CD14-positive monocyte (primary cell): ENCODE measurements around the gene AHSP. TPM values are rescaled to one million over a fixed set of nuclear protein-coding genes. Genes with fewer than 3 reads are reported as not detected.

Experiments
- DNase-seq, 3 donors: peaks; one replicate each; pipeline ENCODE4 v3.0.0-alpha.2; 2011 to 2022
- H2AFZ ChIP-seq: 2 replicates; pipeline ENCODE4 v1.6.0; 2012; ENCODE audit warnings: mild to moderate bottlenecking, low read depth, low read length, inconsistent platforms; ENCODE audit not compliant: insufficient read depth, poor library complexity, severe bottlenecking
- H3K27ac ChIP-seq, 2 donors: 1 replicate in 1 of 2; 2 replicates in 1 of 2; pipeline ENCODE4 v1.5.1; 2012 to 2013; ENCODE audit warnings: low read length in 2 of 2, control low read depth in 1 of 2, inconsistent platforms in 1 of 2, low read depth in 1 of 2, mild to moderate bottlenecking in 1 of 2
- H3K27me3 ChIP-seq, 2 donors: one replicate each; pipeline versions ENCODE4 v1.6.0 to v1.6.1; 2011 to 2013; ENCODE audit warnings: low read length in 2 of 2; ENCODE audit not compliant: control insufficient read depth in 2 of 2, insufficient read depth in 2 of 2
- H3K36me3 ChIP-seq, 2 donors: replicated peaks in 1 of 2; 1 replicate in 1 of 2; 2 replicates in 1 of 2; pipeline versions ENCODE4 v1.5.1 to v1.6.1; 2012 to 2013; ENCODE audit warnings: low read length in 2 of 2, control low read depth in 1 of 2, inconsistent platforms in 1 of 2, mild to moderate bottlenecking in 1 of 2; ENCODE audit not compliant: insufficient read depth in 2 of 2, control insufficient read depth in 1 of 2
- H3K4me1 ChIP-seq, 2 donors: 1 replicate in 1 of 2; 2 replicates in 1 of 2; pipeline versions ENCODE4 v1.5.1 to v1.6.1; 2012 to 2013; ENCODE audit warnings: low read length in 2 of 2, control low read depth in 1 of 2, inconsistent platforms in 1 of 2, mild to moderate bottlenecking in 1 of 2, moderate library complexity in 1 of 2; ENCODE audit not compliant: insufficient read depth in 2 of 2, control insufficient read depth in 1 of 2
- H3K4me2 ChIP-seq: replicated peaks from 2 replicates; pipeline ENCODE3; 2012; ENCODE audit warnings: low read length, moderate library complexity, mild to moderate bottlenecking; ENCODE audit not compliant: poor library complexity, severe bottlenecking; ENCODE audit errors: extremely low read depth
- H3K4me3 ChIP-seq, 3 experiments: fragments of 200-600 bp in 1 of 3; sonication (generic) in 1 of 3; replicated peaks in 1 of 3; 1 replicate in 2 of 3; 2 replicates in 1 of 3; pipeline ENCODE4 v1.5.1; 2011 to 2013; ENCODE audit warnings: low read length in 3 of 3, mild to moderate bottlenecking in 3 of 3, control low read depth in 2 of 3, low read depth in 2 of 3, inconsistent platforms in 1 of 3, moderate library complexity in 1 of 3
- H3K79me2 ChIP-seq: 2 replicates; pipeline ENCODE4 v1.6.0; 2012; ENCODE audit warnings: mild to moderate bottlenecking, control low read depth, inconsistent platforms, low read length, moderate library complexity; ENCODE audit not compliant: insufficient read depth
- H3K9ac ChIP-seq: 2 replicates; pipeline ENCODE4 v1.6.0; 2017; ENCODE audit warnings: low read length, mild to moderate bottlenecking; ENCODE audit not compliant: insufficient read depth, poor library complexity, severe bottlenecking
- H3K9me3 ChIP-seq, 2 donors: replicated peaks in 1 of 2; 1 replicate in 1 of 2; 2 replicates in 1 of 2; pipeline versions ENCODE4 v1.5.1 to v1.6.1; 2012 to 2013; ENCODE audit warnings: low read length in 2 of 2, control low read depth in 1 of 2; ENCODE audit not compliant: control insufficient read depth in 1 of 2, insufficient read depth in 1 of 2
- H4K20me1 ChIP-seq: 2 replicates; pipeline ENCODE4 v1.6.0; 2012; ENCODE audit warnings: mild to moderate bottlenecking, low read length, control low read depth, moderate library complexity; ENCODE audit not compliant: insufficient read depth
- H3K27ac Mint-ChIP-seq, 7 donors: one replicate each; pipeline ENCODE4 v1.8.0; 2020; ENCODE audit warnings: mild to moderate bottlenecking in 7 of 7, mixed read lengths in 7 of 7, moderate library complexity in 6 of 7, inconsistent platforms in 2 of 7
- H3K27me3 Mint-ChIP-seq, 3 donors: one replicate each; pipeline ENCODE4 v1.8.0; 2021 to 2022; ENCODE audit warnings: low read depth in 3 of 3, mild to moderate bottlenecking in 3 of 3, mixed read lengths in 3 of 3, moderate library complexity in 3 of 3, inconsistent platforms in 1 of 3
- H3K36me3 Mint-ChIP-seq, 2 donors: one replicate each; pipeline ENCODE4 v1.8.0; 2020; ENCODE audit warnings: mixed read lengths in 2 of 2, inconsistent platforms in 1 of 2, mild to moderate bottlenecking in 1 of 2
- H3K4me1 Mint-ChIP-seq: one replicate; pipeline ENCODE4 v1.8.0; 2020; ENCODE audit warnings: mild to moderate bottlenecking, mixed read lengths
- H3K4me3 Mint-ChIP-seq, 2 donors: one replicate each; pipeline ENCODE4 v1.8.0; 2020; ENCODE audit warnings: mild to moderate bottlenecking in 2 of 2, mixed read lengths in 2 of 2, moderate library complexity in 1 of 2
- H3K9me3 Mint-ChIP-seq, 7 donors: one replicate each; pipeline ENCODE4 v1.8.0; 2020 to 2022; ENCODE audit warnings: mixed read lengths in 7 of 7, mild to moderate bottlenecking in 6 of 7, moderate library complexity in 6 of 7, inconsistent platforms in 2 of 7
- CTCF ChIP-seq: fragments of 200-600 bp; IDR thresholded peaks from one replicate; pipeline ENCODE4 v1.8.0; 2022; ENCODE audit warnings: antibody characterized with exemption, mild to moderate bottlenecking
- WGBS: methylation state at CpG from one replicate; pipeline ENCODE4 v1.1.5; 2013; ENCODE audit warnings: missing lambda C conversion rate; ENCODE audit not compliant: insufficient coverage; 5-methylcytosine and 5-hydroxymethylcytosine counted together
- intact Hi-C, 2 donors: fragments of 100-400 bp; cut with micrococcal nuclease; formaldehyde crosslinking; loops; one replicate each; pipeline versions ENCODE4 v1.15.0 to v1.15.1; 2023
- polyA plus RNA-seq, 3 donors: library from polyadenylated mRNA; depleted of rRNA in 1 of 3; unstranded in 2 of 3; stranded (reverse) in 1 of 3; fragments of 300-500 nt in 2 of 3; fragments of >200 nt in 1 of 3; fragmentation: Illumina TruSeq in 2 of 3; gene quantifications; 1 replicate in 2 of 3; 2 replicates in 1 of 3; pipeline ENCODE4 v1.2.3, GENCODE V29; 2012 to 2021

Gene AHSP
- polyA plus RNA-seq, 3 donors: 0.84 TPM; not detected in 2

DNA sequence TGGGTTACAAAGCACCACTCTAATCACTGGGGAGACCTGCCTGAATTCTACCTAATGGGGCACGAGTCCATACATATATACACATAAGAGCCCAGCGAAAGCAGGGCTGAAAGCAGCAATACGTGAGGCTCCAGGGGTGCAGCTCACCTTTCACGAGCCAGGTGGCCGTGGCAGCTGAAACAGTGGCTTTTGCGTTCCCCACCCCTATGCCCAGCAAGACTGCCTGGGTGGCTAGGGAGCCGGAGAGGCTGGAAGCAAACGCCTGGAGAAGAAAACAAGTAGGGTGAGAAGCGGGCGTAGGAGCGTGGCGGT is 20.1 kb upstream of the AHSP start:
- H3K9me3 Mint-ChIP-seq: peaks cover 0 to 3% (median 0%) of the 10 kb centered on the region in 7 donors
- intact Hi-C loops: no loop called here
- H3K4me1 Mint-ChIP-seq: peaks cover 45% of the 10 kb centered on the region
- Histone ChIP-seq H3K79me2 (peaks cover 18% of the 10 kb centered on the region), H3K4me2 (peak overlapping the region; percentile 91), H3K27me3 (no peaks in the 10 kb centered on the region), H3K9me3 (no peaks in the 10 kb centered on the region), H3K9ac (peak overlapping the region; percentile 95), H3K27ac (peak overlapping the region; percentile 81 to 94), H2AFZ (peak overlapping the region; percentile 97), H3K4me3 (peak overlapping the region; percentile 67 to 98 (median 96)), H3K36me3 (no peaks in the 10 kb centered on the region), H3K4me1 (peaks cover 32 to 39% of the 10 kb centered on the region in 2 donors), H4K20me1 (no peaks in the 10 kb centered on the region)
- H3K27me3 Mint-ChIP-seq: no peaks in the 10 kb centered on the region
- peaks cover 6 to 11% of the 10 kb centered on the region in 2 donors for H3K36me3 Mint-ChIP-seq
- H3K4me3 Mint-ChIP-seq: peak overlapping the region; percentile 90 to 91
- 4% methylated on average over 5 of the region's 12 CpGs for WGBS
- peak overlapping the region; percentile 82 to 95 (median 92) for H3K27ac Mint-ChIP-seq
- no peak for DNase-seq
- no peak for TF ChIP-seq CTCF

DNA sequence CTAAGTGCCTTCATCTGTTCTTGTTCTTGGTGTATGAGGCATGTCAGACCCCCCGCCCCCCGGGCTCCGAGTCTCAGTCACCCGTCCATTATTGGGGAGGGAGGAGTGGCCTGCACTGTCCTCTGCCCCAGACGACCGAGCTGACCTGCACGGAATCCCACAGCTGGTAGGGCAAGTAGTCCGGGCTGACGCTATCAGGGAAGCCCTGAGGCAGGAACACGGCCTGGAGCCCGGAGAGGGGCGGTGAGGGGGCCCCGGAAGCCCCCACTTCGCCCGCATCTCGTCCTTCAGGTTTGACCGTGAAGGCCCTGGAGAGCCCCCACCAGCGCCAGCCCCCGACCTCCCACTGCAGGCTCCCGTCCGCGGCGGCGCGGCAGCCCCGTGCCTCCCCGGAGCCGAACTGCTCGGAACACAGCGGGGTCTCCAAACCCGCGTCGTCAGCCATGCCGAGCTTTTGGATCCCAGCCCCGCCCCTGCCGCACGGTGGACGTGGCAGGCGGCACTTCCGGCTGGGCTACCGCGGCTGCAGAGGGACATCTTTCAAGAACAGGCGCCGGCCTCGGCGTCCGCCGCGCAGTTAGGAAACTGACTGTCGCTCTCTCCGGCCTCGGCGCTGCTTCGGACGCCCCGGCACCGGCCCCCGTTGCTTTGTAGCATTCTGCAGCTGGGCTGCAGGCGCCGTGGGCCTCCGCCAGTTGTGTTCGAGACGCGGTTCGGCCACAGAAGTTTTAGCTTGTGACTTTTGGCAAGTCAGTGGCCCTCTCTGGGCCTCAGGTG is 19.6 kb upstream of the AHSP start, which contains the start of gene RUSF1:
Gene RUSF1, minus strand, starts transcription at position 463 of the 777 bp plus-strand sequence. Its CDS starts 18 bp downstream, at position 445.
- Histone ChIP-seq H2AFZ (peak within 1 kb of the TSS; percentile 97), H3K4me3 (peak within 1 kb of the TSS; percentile 67 to 98 (median 96)), H3K36me3 (no peaks in the 10 kb centered on the region), H3K4me1 (peaks cover 32 to 39% of the 10 kb centered on the region in 2 donors), H3K79me2 (peaks cover 18% of the 10 kb centered on the region), H3K9ac (peak within 1 kb of the TSS; percentile 95), H4K20me1 (no peaks in the 10 kb centered on the region), H3K4me2 (peak within 1 kb of the TSS; percentile 91), H3K27me3 (no peaks in the 10 kb centered on the region), H3K9me3 (peaks cover 0 to 3% of the 10 kb centered on the region in 2 donors), H3K27ac (peak within 1 kb of the TSS; percentile 81 to 94)
- H3K9me3 Mint-ChIP-seq: peaks cover 0 to 5% (median 2%) of the 10 kb centered on the region in 7 donors
- peak within 1 kb of the TSS; percentile 84 to 95 (median 92) for H3K27ac Mint-ChIP-seq
- intact Hi-C loops: no loop called here
- no peak for TF ChIP-seq CTCF
- WGBS: under 1% methylated on average over 63 of the region's 65 CpGs
- H3K27me3 Mint-ChIP-seq: no peaks in the 10 kb centered on the region
- peaks cover 6 to 11% of the 10 kb centered on the region in 2 donors for H3K36me3 Mint-ChIP-seq
- H3K4me3 Mint-ChIP-seq: peak within 1 kb of the TSS; percentile 90 to 91
- DNase-seq: peak; percentile 77 to 80 (median 79)
- peaks cover 45% of the 10 kb centered on the region for H3K4me1 Mint-ChIP-seq
